Lower leg skin (tissue), 3 donors: Measurements from ENCODE around the gene SLC25A40.

Source experiments
- POLR2A ChIP-seq, 2 donors: fragments of 450-650 bp; IDR thresholded peaks; one replicate each; pipeline ENCODE4 v1.6.1; 2016 to 2017; ENCODE audit warnings: antibody characterized with exemption in 2 of 2, mild to moderate bottlenecking in 1 of 2, moderate library complexity in 1 of 2
- TF ChIP-seq, protein P1 (sequence below), 3 donors: fragments of 450-650 bp; IDR thresholded peaks; one replicate each; pipeline ENCODE4 v1.5.1; 2016; ENCODE audit warnings: antibody characterized with exemption in 3 of 3, mild to moderate bottlenecking in 3 of 3, moderate library complexity in 2 of 3

DNA sequence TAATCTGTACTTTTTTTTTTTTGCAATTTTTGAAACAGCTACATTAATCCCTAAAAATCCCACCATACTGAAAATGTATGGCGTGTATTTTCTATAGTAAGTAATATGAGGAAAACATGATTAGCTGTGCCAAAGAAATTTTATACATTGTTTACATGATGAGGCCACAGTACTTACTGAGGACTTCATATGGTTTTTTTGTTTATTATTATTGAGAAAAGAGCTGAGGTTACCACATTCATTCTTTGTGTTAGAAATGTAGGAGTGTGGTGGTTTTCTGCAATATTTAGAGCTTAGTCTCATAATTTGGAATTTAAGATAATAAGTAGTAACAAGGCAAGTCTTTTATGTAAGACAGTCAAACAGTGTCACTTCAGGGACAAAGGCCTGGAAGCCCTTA is 45.1 kb downstream of the SLC25A40 start:
- TF ChIP-seq POLR2A (IDR thresholded peaks at IDR 0.05), result no peak
- TF ChIP-seq, protein P1, sequence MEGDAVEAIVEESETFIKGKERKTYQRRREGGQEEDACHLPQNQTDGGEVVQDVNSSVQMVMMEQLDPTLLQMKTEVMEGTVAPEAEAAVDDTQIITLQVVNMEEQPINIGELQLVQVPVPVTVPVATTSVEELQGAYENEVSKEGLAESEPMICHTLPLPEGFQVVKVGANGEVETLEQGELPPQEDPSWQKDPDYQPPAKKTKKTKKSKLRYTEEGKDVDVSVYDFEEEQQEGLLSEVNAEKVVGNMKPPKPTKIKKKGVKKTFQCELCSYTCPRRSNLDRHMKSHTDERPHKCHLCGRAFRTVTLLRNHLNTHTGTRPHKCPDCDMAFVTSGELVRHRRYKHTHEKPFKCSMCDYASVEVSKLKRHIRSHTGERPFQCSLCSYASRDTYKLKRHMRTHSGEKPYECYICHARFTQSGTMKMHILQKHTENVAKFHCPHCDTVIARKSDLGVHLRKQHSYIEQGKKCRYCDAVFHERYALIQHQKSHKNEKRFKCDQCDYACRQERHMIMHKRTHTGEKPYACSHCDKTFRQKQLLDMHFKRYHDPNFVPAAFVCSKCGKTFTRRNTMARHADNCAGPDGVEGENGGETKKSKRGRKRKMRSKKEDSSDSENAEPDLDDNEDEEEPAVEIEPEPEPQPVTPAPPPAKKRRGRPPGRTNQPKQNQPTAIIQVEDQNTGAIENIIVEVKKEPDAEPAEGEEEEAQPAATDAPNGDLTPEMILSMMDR (IDR thresholded peaks at IDR 0.05), result no peak
